ENCODE measurements around the gene MMS19.
"Not testable (repeated sequence)": the region's sequence is repeated elsewhere in the genome, so short reads cannot be mapped to it uniquely, and the experiment has no call there.

Gene MMS19

DNA sequence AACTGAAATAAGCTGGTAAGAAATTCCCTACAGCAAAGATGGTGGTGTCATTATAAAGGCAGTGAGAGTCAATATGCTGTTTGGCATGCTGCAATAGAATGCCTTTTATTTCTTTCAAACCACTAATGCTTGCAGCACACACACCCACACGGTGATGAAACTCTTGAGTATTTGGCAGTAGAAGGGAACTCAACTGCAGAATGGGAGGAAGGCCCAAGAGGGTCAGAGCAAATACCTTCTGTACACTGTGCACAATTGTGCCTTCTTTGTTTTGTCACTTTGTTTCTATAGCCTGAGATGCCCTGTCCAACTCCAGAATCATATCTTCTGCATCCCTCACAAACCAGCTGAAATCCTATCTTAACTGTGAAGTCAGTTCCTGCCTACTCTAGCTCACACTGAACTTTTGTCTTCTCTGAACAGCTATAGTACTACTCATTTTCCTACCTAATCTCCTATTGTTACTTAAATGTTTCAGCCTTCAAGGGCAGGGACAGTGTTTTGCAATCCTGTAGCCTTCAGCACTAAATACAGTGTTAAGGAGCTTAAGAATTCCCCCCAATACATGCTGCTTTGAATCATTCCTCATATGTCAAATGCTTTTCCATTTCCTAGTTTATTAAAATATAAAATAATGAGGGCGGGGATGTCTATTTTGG, 22.2 kb downstream of the MMS19 start:
- H3K27me3 Mint-ChIP-seq (ENCODE audit: low read depth) = no peaks in the 10 kb centered on the region
- no peaks in the 10 kb centered on the region for H3K4me1 Mint-ChIP-seq
- H3K4me3 Mint-ChIP-seq = no peak overlapping the region
- no peak overlapping the region for H3K27ac Mint-ChIP-seq
- peaks cover 76% of the 10 kb centered on the region for H3K36me3 Mint-ChIP-seq (ENCODE audit: low read depth)
- TF ChIP-seq, protein P1, sequence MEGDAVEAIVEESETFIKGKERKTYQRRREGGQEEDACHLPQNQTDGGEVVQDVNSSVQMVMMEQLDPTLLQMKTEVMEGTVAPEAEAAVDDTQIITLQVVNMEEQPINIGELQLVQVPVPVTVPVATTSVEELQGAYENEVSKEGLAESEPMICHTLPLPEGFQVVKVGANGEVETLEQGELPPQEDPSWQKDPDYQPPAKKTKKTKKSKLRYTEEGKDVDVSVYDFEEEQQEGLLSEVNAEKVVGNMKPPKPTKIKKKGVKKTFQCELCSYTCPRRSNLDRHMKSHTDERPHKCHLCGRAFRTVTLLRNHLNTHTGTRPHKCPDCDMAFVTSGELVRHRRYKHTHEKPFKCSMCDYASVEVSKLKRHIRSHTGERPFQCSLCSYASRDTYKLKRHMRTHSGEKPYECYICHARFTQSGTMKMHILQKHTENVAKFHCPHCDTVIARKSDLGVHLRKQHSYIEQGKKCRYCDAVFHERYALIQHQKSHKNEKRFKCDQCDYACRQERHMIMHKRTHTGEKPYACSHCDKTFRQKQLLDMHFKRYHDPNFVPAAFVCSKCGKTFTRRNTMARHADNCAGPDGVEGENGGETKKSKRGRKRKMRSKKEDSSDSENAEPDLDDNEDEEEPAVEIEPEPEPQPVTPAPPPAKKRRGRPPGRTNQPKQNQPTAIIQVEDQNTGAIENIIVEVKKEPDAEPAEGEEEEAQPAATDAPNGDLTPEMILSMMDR (IDR thresholded peaks at IDR 0.05; ENCODE audit: unreplicated experiment in 3 of 3) = no peak
- no peaks in the 10 kb centered on the region for H3K9me3 Mint-ChIP-seq

GRCh38 chr10:97474918-97475317, 23.3 kb downstream of the MMS19 start:
- TF ChIP-seq, protein P1 (IDR thresholded peaks at IDR 0.05; ENCODE audit: unreplicated experiment in 3 of 3) = no peak
- H3K4me3 Mint-ChIP-seq = no peak overlapping the region
- H3K4me1 Mint-ChIP-seq = no peaks in the 10 kb centered on the region

GRCh38 chr10:97468781-97469180, 29.4 kb downstream of the MMS19 start:
- not testable (repeated sequence) for H3K27ac Mint-ChIP-seq; H3K4me3 Mint-ChIP-seq; H3K27me3 Mint-ChIP-seq (ENCODE audit: low read depth); H3K9me3 Mint-ChIP-seq; H3K4me1 Mint-ChIP-seq
- peaks cover 55% of the 10 kb centered on the region for H3K36me3 Mint-ChIP-seq (ENCODE audit: low read depth)

More at GRCh38 chr10:97474918-97475317, 23.3 kb downstream of the MMS19 start:
- no peaks in the 10 kb centered on the region for H3K27me3 Mint-ChIP-seq (ENCODE audit: low read depth)
- H3K36me3 Mint-ChIP-seq (ENCODE audit: low read depth) = peaks cover 74% of the 10 kb centered on the region
- H3K9me3 Mint-ChIP-seq = no peaks in the 10 kb centered on the region
- no peak overlapping the region for H3K27ac Mint-ChIP-seq

DNA sequence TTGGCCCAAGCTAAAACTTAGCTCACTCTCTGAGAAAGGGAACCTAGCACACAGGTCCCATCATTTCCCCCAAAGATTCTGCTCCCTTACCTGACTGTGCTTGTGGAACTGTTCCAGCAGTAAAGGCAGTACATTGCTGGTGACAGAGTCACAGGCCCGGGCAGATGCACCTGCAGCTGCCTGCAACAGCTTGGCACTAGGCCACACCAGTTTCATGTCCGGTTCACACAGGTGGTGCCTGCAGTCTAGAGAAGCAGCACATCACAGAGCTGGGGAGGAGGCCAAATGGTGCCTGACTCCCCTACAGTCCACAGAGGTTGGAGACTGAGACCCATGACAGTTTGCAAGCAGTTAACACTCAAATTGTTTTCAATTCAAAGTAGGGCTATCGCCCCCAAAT, 30.1 kb downstream of the MMS19 start:
- no peaks in the 10 kb centered on the region for H3K27me3 Mint-ChIP-seq (ENCODE audit: low read depth)
- H3K4me3 Mint-ChIP-seq = no peak overlapping the region
- TF ChIP-seq, protein P1 (IDR thresholded peaks at IDR 0.05; ENCODE audit: unreplicated experiment in 3 of 3) = no peak
- no peak overlapping the region for H3K27ac Mint-ChIP-seq
- peaks cover 55% of the 10 kb centered on the region for H3K36me3 Mint-ChIP-seq (ENCODE audit: low read depth)
- H3K9me3 Mint-ChIP-seq = no peaks in the 10 kb centered on the region
- peaks cover 5% of the 10 kb centered on the region for H3K4me1 Mint-ChIP-seq

GRCh38 chr10:97466755-97467154, 31.5 kb downstream of the MMS19 start:
- H3K4me1 Mint-ChIP-seq = peaks cover 5% of the 10 kb centered on the region
- no peaks in the 10 kb centered on the region for H3K27me3 Mint-ChIP-seq (ENCODE audit: low read depth)
- peaks cover 60% of the 10 kb centered on the region for H3K36me3 Mint-ChIP-seq (ENCODE audit: low read depth)
- H3K9me3 Mint-ChIP-seq = no peaks in the 10 kb centered on the region
- H3K27ac Mint-ChIP-seq = no peak overlapping the region
- TF ChIP-seq, protein P1 (IDR thresholded peaks at IDR 0.05; ENCODE audit: unreplicated experiment in 3 of 3) = no peak
- no peak overlapping the region for H3K4me3 Mint-ChIP-seq

DNA sequence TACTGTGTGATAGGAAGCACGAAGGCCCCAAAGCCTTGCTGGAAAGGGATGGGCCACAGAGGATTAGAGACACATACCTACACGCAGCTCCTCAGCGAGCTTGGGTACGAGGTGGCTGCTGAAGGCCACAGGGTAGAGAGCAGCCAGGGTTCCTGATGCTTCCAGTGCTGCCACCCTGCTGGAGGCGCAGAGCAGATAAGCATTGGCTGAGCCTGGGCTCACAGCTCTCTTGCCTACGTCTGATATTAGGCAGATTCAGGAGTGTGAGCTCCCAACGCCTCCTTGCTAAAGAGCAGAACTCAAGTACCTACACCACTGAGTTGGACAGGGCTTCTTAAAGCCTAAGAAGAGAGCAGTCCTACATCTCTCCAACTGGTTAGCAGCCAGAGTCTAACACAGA, 32.2 kb downstream of the MMS19 start:
- H3K27me3 Mint-ChIP-seq (ENCODE audit: low read depth) = no peaks in the 10 kb centered on the region
- peaks cover 65% of the 10 kb centered on the region for H3K36me3 Mint-ChIP-seq (ENCODE audit: low read depth)
- H3K9me3 Mint-ChIP-seq = no peaks in the 10 kb centered on the region
- no peak overlapping the region for H3K27ac Mint-ChIP-seq
- TF ChIP-seq, protein P1 (IDR thresholded peaks at IDR 0.05; ENCODE audit: unreplicated experiment in 3 of 3) = no peak
- peaks cover 5% of the 10 kb centered on the region for H3K4me1 Mint-ChIP-seq
- no peak overlapping the region for H3K4me3 Mint-ChIP-seq
